Smooth muscle cell (in vitro differentiated cells): ENCODE data around the gene SP110. TPM values are rescaled to one million over a fixed set of nuclear protein-coding genes. Genes with fewer than 3 reads are reported as not detected.

Experiments
- DNase-seq: peaks from one replicate; lab custom pipeline; 2025; ENCODE audit not compliant: unreplicated experiment; lab: John Stamatoyannopoulos, UW
- H2AFZ ChIP-seq: fragments of 200-600 bp; sonication (generic); 2 replicates; pipeline ENCODE4 v1.6.0; 2016; ENCODE audit warnings: antibody characterized with exemption, low read depth, mild to moderate bottlenecking
- H3F3A ChIP-seq: fragments of 200-600 bp; sonication (generic); 2 replicates; pipeline ENCODE4 v1.6.0; 2017; ENCODE audit warnings: antibody characterized with exemption, low read depth
- H3K27ac ChIP-seq: fragments of 200-600 bp; sonication (generic); 2 replicates; pipeline ENCODE4 v1.5.1; 2016; ENCODE audit warnings: low read depth, mild to moderate bottlenecking
- H3K27me3 ChIP-seq: fragments of 200-600 bp; sonication (generic); 2 replicates; pipeline ENCODE4 v1.6.1; 2016; ENCODE audit warnings: low read depth, mild to moderate bottlenecking
- H3K36me3 ChIP-seq: fragments of 200-600 bp; sonication (generic); 2 replicates; pipeline ENCODE4 v1.5.1; 2016; ENCODE audit warnings: low read depth
- H3K4me1 ChIP-seq: fragments of 200-600 bp; sonication (generic); 2 replicates; pipeline ENCODE4 v1.5.1; 2016; ENCODE audit warnings: low read depth
- H3K4me2 ChIP-seq: fragments of 200-600 bp; sonication (generic); 2 replicates; pipeline ENCODE4 v1.6.0; 2016; ENCODE audit warnings: mild to moderate bottlenecking
- H3K4me3 ChIP-seq: fragments of 200-600 bp; sonication (generic); 2 replicates; pipeline ENCODE4 v1.5.1; 2016; ENCODE audit warnings: mild to moderate bottlenecking
- H3K79me2 ChIP-seq: fragments of 200-600 bp; sonication (generic); 2 replicates; pipeline ENCODE4 v1.6.0; 2016; ENCODE audit warnings: low read depth, mild to moderate bottlenecking
- H3K9ac ChIP-seq: fragments of 200-600 bp; sonication (generic); 2 replicates; pipeline ENCODE4 v1.6.0; 2016; ENCODE audit warnings: low read depth
- H3K9me3 ChIP-seq: fragments of 200-600 bp; sonication (generic); replicated peaks from 2 replicates; pipeline ENCODE4 v1.5.1; 2016; ENCODE audit warnings: low read depth
- H4K20me1 ChIP-seq: fragments of 200-600 bp; sonication (generic); 2 replicates; pipeline ENCODE4 v1.6.0; 2016; ENCODE audit warnings: low read depth
- WGBS: methylation state at CpG from one replicate; pipeline ENCODE4 v1.1.7; 2016; ENCODE audit warnings: low lambda C conversion rate; 5-methylcytosine and 5-hydroxymethylcytosine counted together
- polyA plus RNA-seq: library from polyadenylated mRNA; unstranded; fragments of >200 nt; fragmentation: Nextera tagmentation; extraction: Ambion mirVana; gene quantifications from 2 replicates; pipeline ENCODE4 v1.2.1, GENCODE V29; 2016
- total RNA-seq: library from RNA; depleted of rRNA; stranded (reverse); fragments of >200 nt; gene quantifications from 2 replicates; pipeline ENCODE4 v1.2.3, GENCODE V29; 2014
- TF ChIP-seq, protein P1 (sequence below): fragments of 200-600 bp; sonication (generic); IDR thresholded peaks from 2 replicates; pipeline ENCODE4 v1.5.1; 2017; ENCODE audit warnings: borderline replicate concordance, mild to moderate bottlenecking, antibody characterized with exemption; ENCODE audit not compliant: insufficient read depth, poor library complexity, severe bottlenecking

SP110 gene
- total RNA-seq (3.2 and 12.7 TPM in 2 replicates), polyA plus RNA-seq (5.6 and 8.1 TPM in 2 replicates)

GRCh38 chr2:230219419-230220331, at the start of gene SP110:
Gene SP110, minus strand, starts transcription at chr2:230219984. Its CDS starts 3,057 bp downstream, at chr2:230216927.
- H3K36me3 ChIP-seq, result no peaks in the 10 kb centered on the region
- DNase-seq, result peak; percentile 17
- WGBS, result 28% methylated on average over 19 of the region's 19 CpGs
- peak within 1 kb of the TSS; percentile 75 for H3K4me3 ChIP-seq
- TF ChIP-seq, protein P1, sequence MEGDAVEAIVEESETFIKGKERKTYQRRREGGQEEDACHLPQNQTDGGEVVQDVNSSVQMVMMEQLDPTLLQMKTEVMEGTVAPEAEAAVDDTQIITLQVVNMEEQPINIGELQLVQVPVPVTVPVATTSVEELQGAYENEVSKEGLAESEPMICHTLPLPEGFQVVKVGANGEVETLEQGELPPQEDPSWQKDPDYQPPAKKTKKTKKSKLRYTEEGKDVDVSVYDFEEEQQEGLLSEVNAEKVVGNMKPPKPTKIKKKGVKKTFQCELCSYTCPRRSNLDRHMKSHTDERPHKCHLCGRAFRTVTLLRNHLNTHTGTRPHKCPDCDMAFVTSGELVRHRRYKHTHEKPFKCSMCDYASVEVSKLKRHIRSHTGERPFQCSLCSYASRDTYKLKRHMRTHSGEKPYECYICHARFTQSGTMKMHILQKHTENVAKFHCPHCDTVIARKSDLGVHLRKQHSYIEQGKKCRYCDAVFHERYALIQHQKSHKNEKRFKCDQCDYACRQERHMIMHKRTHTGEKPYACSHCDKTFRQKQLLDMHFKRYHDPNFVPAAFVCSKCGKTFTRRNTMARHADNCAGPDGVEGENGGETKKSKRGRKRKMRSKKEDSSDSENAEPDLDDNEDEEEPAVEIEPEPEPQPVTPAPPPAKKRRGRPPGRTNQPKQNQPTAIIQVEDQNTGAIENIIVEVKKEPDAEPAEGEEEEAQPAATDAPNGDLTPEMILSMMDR, result no peak
- H2AFZ ChIP-seq, result peak within 1 kb of the TSS; percentile 98
- H3K27ac ChIP-seq, result peak within 1 kb of the TSS; percentile 3
- no peaks in the 10 kb centered on the region for H3F3A ChIP-seq
- H3K9ac ChIP-seq, result peak within 1 kb of the TSS; percentile 41
- H3K27me3 ChIP-seq, result no peaks in the 10 kb centered on the region
- no peaks in the 10 kb centered on the region for H4K20me1 ChIP-seq
- H3K9me3 ChIP-seq, result no peaks in the 10 kb centered on the region
- peaks cover 11% of the 10 kb centered on the region for H3K4me1 ChIP-seq
- H3K4me2 ChIP-seq, result peak within 1 kb of the TSS; percentile 91
- H3K79me2 ChIP-seq, result no peaks in the 10 kb centered on the region

GRCh38 chr2:230268606-230269243, 48.9 kb upstream of the SP110 start:
- no peaks in the 10 kb centered on the region for H3K4me1 ChIP-seq
- TF ChIP-seq, protein P1, result no peak
- H3K27ac ChIP-seq, result no peak overlapping the region
- no peaks in the 10 kb centered on the region for H3K36me3 ChIP-seq
- H3K9ac ChIP-seq, result no peak overlapping the region
- no peak for DNase-seq
- no peaks in the 10 kb centered on the region for H4K20me1 ChIP-seq
- H2AFZ ChIP-seq, result no peak overlapping the region
- H3F3A ChIP-seq, result no peaks in the 10 kb centered on the region
- 70% methylated on average over 3 of the region's 3 CpGs for WGBS
- H3K79me2 ChIP-seq, result no peaks in the 10 kb centered on the region
- H3K27me3 ChIP-seq, result no peaks in the 10 kb centered on the region
- no peak overlapping the region for H3K4me3 ChIP-seq
- no peak overlapping the region for H3K4me2 ChIP-seq
- H3K9me3 ChIP-seq, result no peaks in the 10 kb centered on the region

DNA sequence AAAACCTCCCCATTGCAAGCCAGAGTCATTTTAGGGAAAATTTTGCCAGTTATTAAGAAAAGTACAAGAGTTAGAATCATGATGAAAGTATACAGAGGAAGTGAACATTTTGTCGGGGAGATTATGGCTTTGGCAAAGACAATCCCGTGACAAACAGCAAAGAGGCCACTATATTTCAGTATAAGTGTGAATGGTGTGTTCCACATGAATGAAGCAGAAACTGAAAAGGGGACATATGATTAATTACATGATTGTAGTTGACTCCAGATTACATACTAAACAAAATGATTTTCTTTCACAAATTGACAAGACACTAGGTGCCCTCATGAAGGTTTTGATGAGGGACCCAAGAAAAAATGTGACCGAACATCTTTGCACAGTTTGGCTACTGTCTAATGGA, 47.8 kb upstream of the SP110 start:
- Histone ChIP-seq H3K9me3 (no peaks in the 10 kb centered on the region), H3K4me3 (no peak overlapping the region), H3K27me3 (no peaks in the 10 kb centered on the region), H2AFZ (no peak overlapping the region), H3K4me1 (no peaks in the 10 kb centered on the region), H3K27ac (no peak overlapping the region), H4K20me1 (no peaks in the 10 kb centered on the region), H3K9ac (no peak overlapping the region), H3F3A (no peaks in the 10 kb centered on the region), H3K4me2 (no peak overlapping the region), H3K36me3 (no peaks in the 10 kb centered on the region), H3K79me2 (no peaks in the 10 kb centered on the region)
- WGBS, result 94% methylated on average over 3 of the region's 3 CpGs
- TF ChIP-seq, protein P1, result no peak
- DNase-seq, result no peak
